ENCODE data around the gene DEPP1.

GRCh38 chr10:44995581-44995913, 16.9 kb upstream of the DEPP1 start:
- TF ChIP-seq CTCF (IDR thresholded peaks at IDR 0.05) (no peak), POLR2A (IDR thresholded peaks at IDR 0.05) (no peak)
